ENCODE results near the gene WASF3.

WASF3 gene

DNA sequence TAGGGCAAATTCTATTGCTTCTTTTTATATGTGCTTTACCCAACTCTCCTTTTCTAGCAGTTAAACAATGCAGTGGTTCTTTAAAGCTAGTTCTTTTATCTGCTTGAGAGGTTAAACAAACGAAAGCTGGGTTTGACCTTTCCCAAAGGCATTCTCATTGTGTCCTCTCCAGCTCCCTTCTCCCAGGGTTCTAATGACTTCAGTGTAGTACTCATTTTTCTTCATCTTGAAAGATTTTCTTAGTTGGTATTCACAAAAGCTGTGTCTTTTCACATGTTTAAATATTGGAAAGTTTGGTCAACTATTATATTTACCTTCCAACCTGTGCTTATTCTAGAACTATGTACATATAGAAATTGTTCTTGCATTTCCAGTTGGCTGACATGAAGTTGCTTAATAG lies 1.5 kb downstream of the WASF3 start:
- Histone ChIP-seq H3K4me1 (ENCODE audit: low read length) (no peaks in the 10 kb centered on the region), H2AFZ (ENCODE audit: low read length) (no peak overlapping the region), H4K20me1 (ENCODE audit: insufficient read depth, low read length) (no peaks in the 10 kb centered on the region), H3F3A (ENCODE audit: insufficient read depth, low read length) (no peaks in the 10 kb centered on the region), H3K9me3 (replicated peaks; ENCODE audit: insufficient read depth, low read length) (no peaks in the 10 kb centered on the region), H3K27me3 (replicated peaks; ENCODE audit: insufficient read depth, low read length) (0 out of 2 replicates have a peak, but pooled peaks cover 6% of the 10 kb centered on the region), H3K4me3 (ENCODE audit: low read length) (no peak overlapping the region), H3K36me3 (replicated peaks; ENCODE audit: insufficient read depth, low read length) (no peaks in the 10 kb centered on the region), H3K4me2 (ENCODE audit: low read depth, low read length) (no peak overlapping the region), H3K79me2 (ENCODE audit: low read length) (peaks cover 1% of the 10 kb centered on the region; the same call in 1 of the 2 replicates), H3K27ac (ENCODE audit: low read length) (no peak overlapping the region), H3K9ac (ENCODE audit: low read length) (no peak overlapping the region), H3K9me2 (replicated peaks; ENCODE audit: insufficient read depth, low read length) (no peaks in the 10 kb centered on the region)
- no peak for DNase-seq
- no peak for TF ChIP-seq EZH2phosphoT487 (IDR thresholded peaks at IDR 0.05; ENCODE audit: low read length)
- no peak for TF ChIP-seq EZH2 (optimal IDR thresholded peaks at IDR 0.05; ENCODE audit: low read depth, low read length)
- TF ChIP-seq, protein P1, sequence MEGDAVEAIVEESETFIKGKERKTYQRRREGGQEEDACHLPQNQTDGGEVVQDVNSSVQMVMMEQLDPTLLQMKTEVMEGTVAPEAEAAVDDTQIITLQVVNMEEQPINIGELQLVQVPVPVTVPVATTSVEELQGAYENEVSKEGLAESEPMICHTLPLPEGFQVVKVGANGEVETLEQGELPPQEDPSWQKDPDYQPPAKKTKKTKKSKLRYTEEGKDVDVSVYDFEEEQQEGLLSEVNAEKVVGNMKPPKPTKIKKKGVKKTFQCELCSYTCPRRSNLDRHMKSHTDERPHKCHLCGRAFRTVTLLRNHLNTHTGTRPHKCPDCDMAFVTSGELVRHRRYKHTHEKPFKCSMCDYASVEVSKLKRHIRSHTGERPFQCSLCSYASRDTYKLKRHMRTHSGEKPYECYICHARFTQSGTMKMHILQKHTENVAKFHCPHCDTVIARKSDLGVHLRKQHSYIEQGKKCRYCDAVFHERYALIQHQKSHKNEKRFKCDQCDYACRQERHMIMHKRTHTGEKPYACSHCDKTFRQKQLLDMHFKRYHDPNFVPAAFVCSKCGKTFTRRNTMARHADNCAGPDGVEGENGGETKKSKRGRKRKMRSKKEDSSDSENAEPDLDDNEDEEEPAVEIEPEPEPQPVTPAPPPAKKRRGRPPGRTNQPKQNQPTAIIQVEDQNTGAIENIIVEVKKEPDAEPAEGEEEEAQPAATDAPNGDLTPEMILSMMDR (IDR thresholded peaks at IDR 0.05; ENCODE audit: low read length): no peak

- Histone ChIP-seq H3K9me3 (replicated peaks; ENCODE audit: insufficient read depth, low read length) (no peaks in the 10 kb centered on the region), H3K79me2 (ENCODE audit: low read length) (peaks cover 9% of the 10 kb centered on the region), H3K27ac (ENCODE audit: low read length) (no peak overlapping the region), H3K9ac (ENCODE audit: low read length) (no peak overlapping the region), H3K4me2 (ENCODE audit: low read depth, low read length) (no peak overlapping the region), H3K9me2 (replicated peaks; ENCODE audit: insufficient read depth, low read length) (no peaks in the 10 kb centered on the region), H3K4me1 (ENCODE audit: low read length) (no peaks in the 10 kb centered on the region), H3F3A (ENCODE audit: insufficient read depth, low read length) (no peaks in the 10 kb centered on the region), H3K4me3 (ENCODE audit: low read length) (no peak overlapping the region), H3K36me3 (replicated peaks; ENCODE audit: insufficient read depth, low read length) (no peaks in the 10 kb centered on the region), H3K27me3 (replicated peaks; ENCODE audit: insufficient read depth, low read length) (0 out of 2 replicates have a peak, but pooled peaks cover 6% of the 10 kb centered on the region), H4K20me1 (ENCODE audit: insufficient read depth, low read length) (no peaks in the 10 kb centered on the region), H2AFZ (ENCODE audit: low read length) (no peak overlapping the region)
- TF ChIP-seq EZH2 (optimal IDR thresholded peaks at IDR 0.05; ENCODE audit: low read depth, low read length): no peak
- TF ChIP-seq EZH2phosphoT487 (IDR thresholded peaks at IDR 0.05; ENCODE audit: low read length): no peak
- TF ChIP-seq, protein P1 (IDR thresholded peaks at IDR 0.05; ENCODE audit: low read length): no peak
- DNase-seq: no peak
These were observed 3.0 kb downstream of the WASF3 start for GRCh38 chr13:26560456-26560855.

GRCh38 chr13:26561067-26561466 lies 3.6 kb downstream of the WASF3 start:
- no peak overlapping the region for H3K27ac ChIP-seq (ENCODE audit: low read length)
- no peak overlapping the region for H3K4me2 ChIP-seq (ENCODE audit: low read depth, low read length)
- DNase-seq: no peak

More at GRCh38 chr13:26561067-26561466, 3.6 kb downstream of the WASF3 start:
- Histone ChIP-seq H3K4me3 (ENCODE audit: low read length) (no peak overlapping the region), H3K79me2 (ENCODE audit: low read length) (peaks cover 9% of the 10 kb centered on the region), H3K9me2 (replicated peaks; ENCODE audit: insufficient read depth, low read length) (no peaks in the 10 kb centered on the region), H3K27me3 (replicated peaks; ENCODE audit: insufficient read depth, low read length) (0 out of 2 replicates have a peak, but pooled peaks cover 6% of the 10 kb centered on the region), H2AFZ (ENCODE audit: low read length) (no peak overlapping the region), H3K9me3 (replicated peaks; ENCODE audit: insufficient read depth, low read length) (no peaks in the 10 kb centered on the region), H3K36me3 (replicated peaks; ENCODE audit: insufficient read depth, low read length) (no peaks in the 10 kb centered on the region), H3K4me1 (ENCODE audit: low read length) (no peaks in the 10 kb centered on the region), H4K20me1 (ENCODE audit: insufficient read depth, low read length) (no peaks in the 10 kb centered on the region), H3K9ac (ENCODE audit: low read length) (no peak overlapping the region), H3F3A (ENCODE audit: insufficient read depth, low read length) (no peaks in the 10 kb centered on the region)
- TF ChIP-seq, protein P1 (IDR thresholded peaks at IDR 0.05; ENCODE audit: low read length): no peak
- TF ChIP-seq EZH2 (optimal IDR thresholded peaks at IDR 0.05; ENCODE audit: low read depth, low read length) (no peak), EZH2phosphoT487 (IDR thresholded peaks at IDR 0.05; ENCODE audit: low read length) (no peak)
